ENCODE results near the gene CAPN7.
"Not testable (repeated sequence)": the region's sequence is repeated elsewhere in the genome, so short reads cannot be mapped to it uniquely, and the experiment has no call there.

DNA sequence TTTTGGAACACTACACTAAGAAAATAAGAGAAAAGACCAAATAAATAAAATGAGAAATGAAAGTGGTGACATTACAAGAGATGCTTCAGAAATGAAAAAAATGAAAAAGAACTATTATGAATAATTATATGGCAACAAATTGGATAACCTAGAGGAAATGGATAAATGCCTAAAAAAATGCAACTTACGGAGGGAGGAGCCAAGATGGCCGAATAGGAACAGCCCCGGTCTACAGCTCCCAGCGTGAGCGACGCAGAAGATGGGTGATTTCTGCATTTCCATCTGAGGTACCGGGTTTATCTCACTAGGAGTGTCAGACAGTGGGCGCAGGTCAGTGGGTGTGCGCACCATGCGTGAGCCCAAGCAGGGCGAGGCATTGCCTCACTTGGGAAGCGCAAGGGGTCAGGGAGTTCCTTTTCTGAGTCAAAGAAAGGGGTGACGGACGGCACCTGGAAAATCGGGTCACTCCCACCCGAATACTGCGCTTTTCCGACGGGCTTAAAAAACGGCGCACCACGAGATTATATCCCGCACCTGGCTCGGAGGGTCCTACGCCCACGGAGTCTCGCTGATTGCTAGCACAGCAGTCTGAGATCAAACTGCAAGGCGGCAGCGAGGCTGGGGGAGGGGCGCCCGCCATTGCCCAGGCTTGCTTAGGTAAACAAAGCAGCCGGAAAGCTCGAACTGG, 19.4 kb upstream of the CAPN7 start:
- TF ChIP-seq POLR2AphosphoS5, POLR2A (IDR thresholded peaks at IDR 0.05; ENCODE audit: low read depth, low read length): not testable (repeated sequence)
